OCI-LY1 (cell line): ENCODE measurements around the gene NAV2.

Source experiments
- H2AFZ ChIP-seq: fragments of 200-600 bp; sonication (generic), shearing (Covaris generic); 2 replicates; pipeline ENCODE4 v1.6.0; 2014; ENCODE audit warnings: antibody characterized with exemption, mild to moderate bottlenecking, low read length
- H3F3A ChIP-seq: fragments of 200-600 bp; sonication (generic), shearing (Covaris generic); 2 replicates; pipeline ENCODE4 v1.6.0; 2014; ENCODE audit warnings: mild to moderate bottlenecking, antibody characterized with exemption, low read length, moderate library complexity; ENCODE audit not compliant: insufficient read depth
- H3K27ac ChIP-seq: fragments of 200-600 bp; sonication (generic); 2 replicates; pipeline ENCODE4 v1.5.1; 2014; ENCODE audit warnings: low read length, mixed run types, mild to moderate bottlenecking, low read depth; ENCODE audit not compliant: poor library complexity, severe bottlenecking
- H3K27me3 ChIP-seq: fragments of 200-600 bp; sonication (generic); 2 replicates; pipeline ENCODE4 v1.6.0; 2014; ENCODE audit warnings: antibody characterized with exemption, mild to moderate bottlenecking, low read length, moderate library complexity; ENCODE audit not compliant: insufficient read depth
- H3K36me3 ChIP-seq: fragments of 200-600 bp; sonication (generic); 2 replicates; pipeline ENCODE4 v1.6.1; 2014; ENCODE audit warnings: mild to moderate bottlenecking, antibody characterized with exemption, low read length, moderate library complexity, mixed read lengths; ENCODE audit not compliant: insufficient read depth
- H3K4me1 ChIP-seq: fragments of 200-600 bp; sonication (generic); 2 replicates; pipeline ENCODE4 v1.5.1; 2014; ENCODE audit warnings: mild to moderate bottlenecking, low read length, moderate library complexity; ENCODE audit not compliant: insufficient read depth, severe bottlenecking
- H3K4me2 ChIP-seq: fragments of 200-600 bp; sonication (generic), shearing (Covaris generic); 2 replicates; pipeline ENCODE4 v1.6.1; 2014; ENCODE audit warnings: low read length
- H3K4me3 ChIP-seq: fragments of 200-600 bp; sonication (generic); 2 replicates; pipeline ENCODE4 v1.5.1; 2014; ENCODE audit warnings: low read length, low read depth, mild to moderate bottlenecking, mixed read lengths; ENCODE audit not compliant: poor library complexity, severe bottlenecking
- H3K79me2 ChIP-seq: fragments of 200-600 bp; shearing (Covaris generic); 2 replicates; pipeline ENCODE4 v1.6.1; 2016; ENCODE audit warnings: mixed run types, low read length, mixed read lengths; ENCODE audit not compliant: insufficient read depth
- H3K9ac ChIP-seq: fragments of 200-600 bp; sonication (generic), shearing (Covaris generic); 2 replicates; pipeline ENCODE4 v1.6.1; 2014; ENCODE audit warnings: mild to moderate bottlenecking, low read length, mixed read lengths
- H3K9me2 ChIP-seq: fragments of 200-600 bp; sonication (generic), shearing (Covaris generic); 2 replicates; pipeline ENCODE4 v1.6.1; 2014; ENCODE audit warnings: low read depth, mild to moderate bottlenecking, low read length, mixed read lengths
- H3K9me3 ChIP-seq: fragments of 200-600 bp; shearing (Covaris generic); 2 replicates; pipeline ENCODE4 v1.6.1; 2014; ENCODE audit warnings: low read length, mixed read lengths
- H4K20me1 ChIP-seq: fragments of 200-600 bp; sonication (generic), shearing (Covaris generic); 2 replicates; pipeline ENCODE4 v1.6.0; 2016; ENCODE audit warnings: mild to moderate bottlenecking, low read length; ENCODE audit not compliant: insufficient read depth
- CTCF ChIP-seq: fragments of 200-600 bp; sonication (generic), shearing (Covaris generic); IDR thresholded peaks from 2 replicates; pipeline ENCODE4 v1.5.1; 2017; ENCODE audit warnings: mild to moderate bottlenecking, antibody characterized with exemption, low read length, moderate library complexity, mixed read lengths
- EZH2 ChIP-seq: fragments of 200-600 bp; sonication (generic), shearing (Covaris generic); IDR thresholded peaks from 2 replicates; pipeline ENCODE4 v1.8.0; 2017; ENCODE audit warnings: borderline replicate concordance, mixed run types, mild to moderate bottlenecking, antibody characterized with exemption, low read length, moderate library complexity, mixed read lengths

NAV2 gene

GRCh38 chr11:19742588-19743292 is 30.1 kb downstream of the NAV2 start:
- H3K27me3 ChIP-seq = no peaks in the 10 kb centered on the region
- H3K9me2 ChIP-seq = no peaks in the 10 kb centered on the region
- H3K79me2 ChIP-seq = no peaks in the 10 kb centered on the region

GRCh38 chr11:19743622-19744021 is 31.0 kb downstream of the NAV2 start:
- no peaks in the 10 kb centered on the region for H4K20me1 ChIP-seq
- H3K4me3 ChIP-seq = no peak overlapping the region
- H3K27ac ChIP-seq = no peak overlapping the region
- H3K79me2 ChIP-seq = no peaks in the 10 kb centered on the region
- no peaks in the 10 kb centered on the region for H3K36me3 ChIP-seq
- H3K9me3 ChIP-seq = no peaks in the 10 kb centered on the region
- H2AFZ ChIP-seq = no peak overlapping the region
- H3K4me2 ChIP-seq = no peak overlapping the region
- H3K9ac ChIP-seq = no peak overlapping the region
- no peaks in the 10 kb centered on the region for H3F3A ChIP-seq
- TF ChIP-seq EZH2 = no peak
- no peak for TF ChIP-seq CTCF
- no peaks in the 10 kb centered on the region for H3K9me2 ChIP-seq
- H3K27me3 ChIP-seq = no peaks in the 10 kb centered on the region
- H3K4me1 ChIP-seq = no peaks in the 10 kb centered on the region

More at GRCh38 chr11:19742588-19743292, 30.1 kb downstream of the NAV2 start:
- Histone ChIP-seq H3K9me3 (no peaks in the 10 kb centered on the region), H3K4me3 (no peak overlapping the region), H4K20me1 (no peaks in the 10 kb centered on the region), H3F3A (no peaks in the 10 kb centered on the region), H3K9ac (no peak overlapping the region), H3K4me1 (no peaks in the 10 kb centered on the region), H2AFZ (no peak overlapping the region), H3K27ac (no peak overlapping the region), H3K36me3 (no peaks in the 10 kb centered on the region), H3K4me2 (no peak overlapping the region)
- TF ChIP-seq EZH2 (no peak), CTCF (peak; percentile 71)

- no peaks in the 10 kb centered on the region for H4K20me1 ChIP-seq
- no peaks in the 10 kb centered on the region for H3K36me3 ChIP-seq
- H3K79me2 ChIP-seq = no peaks in the 10 kb centered on the region
- H3K27ac ChIP-seq = no peak overlapping the region
- no peak overlapping the region for H3K9ac ChIP-seq
- H3K27me3 ChIP-seq = no peaks in the 10 kb centered on the region
- H3K4me3 ChIP-seq = no peak overlapping the region
- H3K9me3 ChIP-seq = no peaks in the 10 kb centered on the region
- H3K4me1 ChIP-seq = no peaks in the 10 kb centered on the region
- H2AFZ ChIP-seq = no peak overlapping the region
- H3K4me2 ChIP-seq = no peak overlapping the region
- no peaks in the 10 kb centered on the region for H3F3A ChIP-seq
- TF ChIP-seq EZH2 (no peak), CTCF (no peak)
- H3K9me2 ChIP-seq = no peaks in the 10 kb centered on the region
These were observed 31.5 kb downstream of the NAV2 start for GRCh38 chr11:19744130-19744529.
